ENCODE results near the gene SLC2A8.

GRCh38 chr9:127406799-127407491 lies 10.0 kb downstream of the SLC2A8 start:
- TF ChIP-seq CTCF (IDR thresholded peaks at IDR 0.05; ENCODE audit: low read length) (no peak), EZH2phosphoT487 (IDR thresholded peaks at IDR 0.05; ENCODE audit: low read length) (no peak), EZH2 (optimal IDR thresholded peaks at IDR 0.05; ENCODE audit: low read depth, low read length) (no peak)

All from MM.1S (cell line).